Fibroblast of lung (primary cell): ENCODE measurements around the gene DCXR. TPM values are rescaled to one million over a fixed set of nuclear protein-coding genes. Genes with fewer than 3 reads are reported as not detected.

Source experiments
- DNase-seq, 2 donors: peaks; one replicate each; pipeline versions ENCODE4 v3.0.0 to v3.0.0-alpha.2; 2010; ENCODE audit warnings: low read depth in 2 of 2
- H2AFZ ChIP-seq: 2 replicates; pipeline ENCODE4 v1.5.1; 2012; ENCODE audit warnings: low read length, control low read depth, inconsistent platforms
- H3K27ac ChIP-seq: 2 replicates; pipeline ENCODE4 v1.5.1; 2011; ENCODE audit warnings: low read length, control low read depth; ENCODE audit not compliant: insufficient read depth
- H3K27me3 ChIP-seq: 2 replicates; pipeline ENCODE4 v1.5.1; 2011; ENCODE audit warnings: mild to moderate bottlenecking, low read length; ENCODE audit not compliant: control insufficient read depth, insufficient read depth
- H3K36me3 ChIP-seq: 2 replicates; pipeline ENCODE4 v1.5.1; 2011; ENCODE audit warnings: low read length; ENCODE audit not compliant: control insufficient read depth, insufficient read depth
- H3K4me1 ChIP-seq: 2 replicates; pipeline ENCODE4 v1.5.1; 2011; ENCODE audit warnings: low read length; ENCODE audit not compliant: control insufficient read depth, insufficient read depth; ENCODE audit errors: extremely low read depth
- H3K4me2 ChIP-seq: 2 replicates; pipeline ENCODE4 v1.5.1; 2011; ENCODE audit warnings: low read length, control low read depth; ENCODE audit not compliant: insufficient read depth; ENCODE audit errors: extremely low read depth
- H3K4me3 ChIP-seq, 4 experiments: fragments of 200-600 bp in 1 of 4; sonication (generic) in 1 of 4; replicated peaks in 1 of 4; 2 replicates each; pipeline ENCODE4 v1.5.1; 2011 to 2016; ENCODE audit warnings: low read length in 4 of 4, low read depth in 3 of 4, mild to moderate bottlenecking in 3 of 4, control low read depth in 2 of 4, inconsistent platforms in 1 of 4, mixed read lengths in 1 of 4; ENCODE audit not compliant: insufficient read depth in 1 of 4; ENCODE audit errors: control extremely low read depth in 1 of 4
- H3K79me2 ChIP-seq: 2 replicates; pipeline ENCODE4 v1.5.1; 2012; ENCODE audit warnings: mild to moderate bottlenecking, low read length, inconsistent platforms; ENCODE audit not compliant: control insufficient read depth, insufficient read depth
- H3K9ac ChIP-seq: 2 replicates; pipeline ENCODE4 v1.5.1; 2011; ENCODE audit warnings: mild to moderate bottlenecking, low read length, control low read depth; ENCODE audit not compliant: insufficient read depth
- H3K9me3 ChIP-seq: 2 replicates; pipeline ENCODE4 v1.5.1; 2012; ENCODE audit warnings: low read depth, low read length; ENCODE audit not compliant: control insufficient read depth, insufficient read depth
- H4K20me1 ChIP-seq: 2 replicates; pipeline ENCODE4 v1.5.1; 2011; ENCODE audit warnings: low read length; ENCODE audit not compliant: control insufficient read depth, insufficient read depth; ENCODE audit errors: extremely low read depth
- CTCF ChIP-seq, 2 donors: IDR thresholded peaks in 1 of 2; conservative IDR thresholded peaks in 1 of 2; 1 replicate in 1 of 2; 2 replicates in 1 of 2; pipeline ENCODE4 v1.5.1; 2011 to 2012; ENCODE audit warnings: low read length in 2 of 2, control low read depth in 1 of 2, inconsistent platforms in 1 of 2, low read depth in 1 of 2, mild to moderate bottlenecking in 1 of 2
- EZH2 ChIP-seq: IDR thresholded peaks from 2 replicates; pipeline ENCODE4 v1.5.1; 2012; ENCODE audit warnings: low read length, control low read depth, mild to moderate bottlenecking; ENCODE audit errors: missing control alignments
- polyA plus RNA-seq, 2 donors: library from polyadenylated mRNA; depleted of rRNA in 1 of 2; stranded (reverse) in 1 of 2; unstranded in 1 of 2; fragments of >200 nt; gene quantifications; 2 replicates each; pipeline ENCODE4 v1.2.1, GENCODE V29; 2011 to 2012; ENCODE audit warnings: missing spikeins in 1 of 2
- total RNA-seq: library from RNA; depleted of rRNA; stranded (reverse); fragments of >200 nt; gene quantifications from 2 replicates; pipeline ENCODE4 v1.2.1, GENCODE V29; 2014

Gene DCXR
- total and polyA plus RNA-seq, 2 donors (not counting 1 experiment from before 2014, with no cell fraction given), result 34.8 to 43.6 TPM

GRCh38 chr17:82072827-82073226 is 35.3 kb upstream of the DCXR start:
- H2AFZ ChIP-seq, result no peak overlapping the region
- no peaks in the 10 kb centered on the region for H3K27me3 ChIP-seq
- no peak for DNase-seq
- TF ChIP-seq CTCF (conservative IDR thresholded peaks at IDR 0.05 in 1 of 2, IDR thresholded peaks at IDR 0.05 in 1 of 2; ENCODE audit: low read depth in 1 of 2, low read length in 2 of 2), result no peak
- no peak for TF ChIP-seq EZH2
- no peak overlapping the region for H3K4me3 ChIP-seq
- no peaks in the 10 kb centered on the region for H3K36me3 ChIP-seq
- H4K20me1 ChIP-seq, result no peaks in the 10 kb centered on the region
- no peak overlapping the region for H3K4me2 ChIP-seq
- no peak overlapping the region for H3K27ac ChIP-seq
- H3K9ac ChIP-seq, result no peak overlapping the region
- no peaks in the 10 kb centered on the region for H3K9me3 ChIP-seq
- no peaks in the 10 kb centered on the region for H3K4me1 ChIP-seq
- no peaks in the 10 kb centered on the region for H3K79me2 ChIP-seq

GRCh38 chr17:82070611-82071010 is 33.1 kb upstream of the DCXR start:
- Histone ChIP-seq H4K20me1 (no peaks in the 10 kb centered on the region), H3K9me3 (no peaks in the 10 kb centered on the region), H3K4me1 (no peaks in the 10 kb centered on the region), H3K4me3 (no peak overlapping the region), H3K36me3 (no peaks in the 10 kb centered on the region), H3K27ac (no peak overlapping the region), H3K9ac (no peak overlapping the region), H3K27me3 (no peaks in the 10 kb centered on the region), H3K4me2 (no peak overlapping the region), H3K79me2 (peaks cover 2% of the 10 kb centered on the region), H2AFZ (no peak overlapping the region)
- no peak for TF ChIP-seq CTCF (conservative IDR thresholded peaks at IDR 0.05 in 1 of 2, IDR thresholded peaks at IDR 0.05 in 1 of 2; ENCODE audit: low read depth in 1 of 2, low read length in 2 of 2)
- no peak for TF ChIP-seq EZH2
- no peak for DNase-seq

- Histone ChIP-seq H3K27ac (peak within 1 kb of the TSS; percentile 62), H3K4me3 (peak within 1 kb of the TSS; percentile 53 to 85 (median 80)), H3K9me3 (no peaks in the 10 kb centered on the region), H2AFZ (peak within 1 kb of the TSS; percentile 98), H3K36me3 (peaks cover 16% of the 10 kb centered on the region), H3K9ac (peak within 1 kb of the TSS; percentile 79), H4K20me1 (no peaks in the 10 kb centered on the region), H3K79me2 (peaks cover 12% of the 10 kb centered on the region), H3K27me3 (no peaks in the 10 kb centered on the region), H3K4me2 (peak within 1 kb of the TSS; percentile 97), H3K4me1 (no peaks in the 10 kb centered on the region)
- TF ChIP-seq CTCF (conservative IDR thresholded peaks at IDR 0.05 in 1 of 2, IDR thresholded peaks at IDR 0.05 in 1 of 2; ENCODE audit: low read depth in 1 of 2, low read length in 2 of 2) (no peak), EZH2 (no peak)
- DNase-seq, result peak; percentile 49 to 61
Observed at GRCh38 chr17:82065638-82066303, 28.3 kb upstream of the DCXR start, which contains the start of gene DUS1L. TSS of gene DUS1L (minus strand) at chr17:82065804. CDS start at chr17:82065059, 745 bp downstream.
